Left ventricle myocardium superior (tissue), 1 donor: ENCODE results near the gene HTRA2. TPM values are rescaled to one million over a fixed set of nuclear protein-coding genes. Genes with fewer than 3 reads are reported as not detected.
A peak's percentile ranks its signal among the peaks of the same experiment; 100 is the strongest.
"Not testable (repeated sequence)": the region's sequence is repeated elsewhere in the genome, so short reads cannot be mapped to it uniquely, and the experiment has no call there.

Experiments
- ATAC-seq: fragments of 200-7000 bp; cut with Tn5 transposase; one replicate; pipeline ENCODE4 v1.9.1; 2020; ENCODE audit warnings: mild to moderate bottlenecking, moderate library complexity
- DNase-seq: peaks from one replicate; pipeline ENCODE4 v3.0.0-alpha.2; 2020
- intact Hi-C: fragments of 100-400 bp; cut with micrococcal nuclease; formaldehyde crosslinking; loops from one replicate; pipeline ENCODE4 v1.11.0; 2022
- total RNA-seq: library from RNA; stranded (reverse); fragmentation: NEBNext Ultra II Directional; extraction: Animal tissue kit (Norgen Biotek cat#: 25700); gene quantifications from one replicate; pipeline ENCODE4 v1.2.1, GENCODE V29; 2021
- donor health status: DM: no; HTN: yes; CAD: no; lungs with severe emphysema.

The HTRA2 gene
- total RNA-seq, 1 donor from 2014 or later, result 28.5 TPM

- peak; percentile 89 for ATAC-seq
- intact Hi-C loops, result no loop called here
Measured at GRCh38 chr2:74553892-74554819, 24.4 kb downstream of the HTRA2 start, which contains the start of the genes DOK1 and LOXL3. Gene DOK1, plus strand, starts transcription at chr2:74554720. Its CDS starts 35 bp downstream, at chr2:74554755. Gene LOXL3, minus strand, starts transcription at chr2:74553942. Its CDS starts 1,308 bp downstream, at chr2:74552634.

GRCh38 chr2:74554820-74555531 is 25.2 kb downstream of the HTRA2 start:
- intact Hi-C loops, result no loop called here
- ATAC-seq, result peak; percentile 39
- DNase-seq, result peak; percentile 61

More at GRCh38 chr2:74553892-74554819, 24.4 kb downstream of the HTRA2 start, which contains the start of the genes DOK1 and LOXL3:
- peak; percentile 94 for DNase-seq

- ATAC-seq (no peak), DNase-seq (peak; percentile 40)
- intact Hi-C loops, result no loop called here
Measured at GRCh38 chr2:74555610-74556103, 25.9 kb downstream of the HTRA2 start.

DNA sequence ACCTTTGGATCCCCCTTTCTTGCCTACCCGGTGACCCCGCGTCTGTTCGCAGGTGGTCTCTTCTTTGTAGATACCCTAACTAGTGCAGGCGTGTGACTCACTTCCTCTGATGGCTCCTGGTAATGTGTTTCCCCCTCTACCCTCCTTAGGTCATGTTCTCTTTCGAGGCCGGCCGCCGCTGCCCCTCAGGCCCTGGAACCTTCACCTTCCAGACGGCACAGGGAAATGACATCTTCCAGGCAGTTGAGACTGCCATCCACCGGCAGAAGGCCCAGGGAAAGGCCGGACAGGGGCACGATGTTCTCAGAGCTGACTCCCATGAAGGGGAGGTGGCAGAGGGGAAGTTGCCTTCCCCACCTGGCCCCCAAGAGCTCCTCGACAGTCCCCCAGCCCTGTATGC is 26.4 kb downstream of the HTRA2 start:
- no peak for ATAC-seq
- intact Hi-C loops, result no loop called here
- DNase-seq, result no peak

- intact Hi-C loops, result no loop called here
- DNase-seq (no peak), ATAC-seq (no peak)
Measured at GRCh38 chr2:74556831-74557370, 27.2 kb downstream of the HTRA2 start.

- DNase-seq, result no peak
- intact Hi-C loops, result no loop called here
- ATAC-seq, result no peak
Measured at GRCh38 chr2:74558284-74559230, 28.8 kb downstream of the HTRA2 start.

GRCh38 chr2:74559912-74560311 is 30.2 kb downstream of the HTRA2 start:
- ATAC-seq (no peak), DNase-seq (no peak)
- intact Hi-C loops, result no loop called here

DNA sequence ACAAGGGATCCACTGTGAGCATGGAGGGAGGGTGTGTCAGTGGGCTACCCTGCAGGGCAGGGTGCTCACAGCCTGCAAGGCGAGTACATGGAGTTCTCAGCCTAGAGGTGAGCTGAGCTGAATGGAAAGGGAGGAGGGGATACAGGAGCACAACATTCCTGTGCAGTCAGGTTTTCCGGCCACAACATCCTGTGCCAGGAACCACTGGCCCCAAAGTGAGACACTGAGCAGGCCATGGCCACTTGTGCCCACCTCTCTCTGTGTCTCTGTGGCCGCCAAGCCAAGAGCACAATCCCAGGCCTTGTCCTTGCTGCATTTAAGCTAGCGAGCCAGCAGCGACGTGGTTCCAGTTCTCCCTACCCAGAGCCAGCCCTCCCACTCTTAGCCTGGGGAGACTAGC is 30.9 kb downstream of the HTRA2 start:
- intact Hi-C loops, result no loop called here
- no peak for ATAC-seq
- DNase-seq, result no peak

DNA sequence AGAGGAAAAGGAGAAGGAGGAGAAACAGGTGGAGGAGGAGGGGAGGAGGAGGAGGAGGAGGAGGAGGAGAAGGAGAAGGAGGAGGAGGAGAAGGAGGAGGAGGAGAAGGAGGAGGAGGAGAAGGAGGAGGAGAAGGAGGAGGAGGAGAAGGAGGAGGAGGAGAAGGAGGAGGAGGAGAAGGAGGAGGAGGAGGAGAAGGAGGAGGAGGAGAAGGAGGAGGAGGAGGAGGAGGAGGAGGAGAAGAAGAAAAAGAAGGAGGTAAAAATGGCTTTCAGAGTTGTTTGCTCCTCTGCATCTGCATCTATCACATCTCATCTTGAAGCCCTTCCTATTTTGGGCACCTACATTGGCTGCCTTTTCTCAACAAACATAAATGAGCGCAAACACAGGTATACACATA is 31.3 kb downstream of the HTRA2 start:
- ATAC-seq, intact Hi-C loops, DNase-seq: not testable (repeated sequence)

DNA sequence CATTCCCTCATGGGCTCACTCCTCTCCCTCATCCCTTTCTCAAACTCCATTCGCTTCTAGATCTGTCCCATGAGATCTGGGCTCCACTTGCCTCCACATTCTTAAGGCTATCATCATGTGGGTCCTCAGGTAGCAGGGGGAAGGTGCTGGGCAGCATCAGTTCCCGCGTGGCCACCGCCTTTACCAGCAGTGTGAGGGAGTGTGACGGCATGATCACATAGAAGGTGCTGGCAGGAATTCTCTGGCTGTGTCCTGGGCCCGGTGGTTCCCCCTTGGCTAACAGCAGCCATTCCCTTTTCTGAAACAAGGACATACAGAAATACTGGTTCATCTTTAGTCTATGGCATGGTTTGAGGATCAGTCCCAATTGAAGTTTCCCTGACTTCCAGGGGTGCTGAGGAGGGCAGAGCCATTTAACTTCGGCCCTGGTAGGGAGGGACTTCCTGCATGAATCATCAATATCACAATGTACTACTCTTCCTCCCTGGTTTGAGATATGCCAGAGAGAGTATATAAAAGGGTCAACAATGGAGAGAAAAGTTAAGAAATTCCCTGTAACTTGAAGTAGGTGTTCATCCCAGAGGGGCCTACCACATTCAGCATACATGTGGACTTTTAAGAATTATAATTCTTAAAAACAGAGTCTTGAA is 32.5 kb downstream of the HTRA2 start:
- intact Hi-C loops, result no loop called here
- DNase-seq (no peak), ATAC-seq (no peak)

- no peak for ATAC-seq
- intact Hi-C loops, result no loop called here
- no peak for DNase-seq
Measured at GRCh38 chr2:74564222-74564621, 34.5 kb downstream of the HTRA2 start.

DNA sequence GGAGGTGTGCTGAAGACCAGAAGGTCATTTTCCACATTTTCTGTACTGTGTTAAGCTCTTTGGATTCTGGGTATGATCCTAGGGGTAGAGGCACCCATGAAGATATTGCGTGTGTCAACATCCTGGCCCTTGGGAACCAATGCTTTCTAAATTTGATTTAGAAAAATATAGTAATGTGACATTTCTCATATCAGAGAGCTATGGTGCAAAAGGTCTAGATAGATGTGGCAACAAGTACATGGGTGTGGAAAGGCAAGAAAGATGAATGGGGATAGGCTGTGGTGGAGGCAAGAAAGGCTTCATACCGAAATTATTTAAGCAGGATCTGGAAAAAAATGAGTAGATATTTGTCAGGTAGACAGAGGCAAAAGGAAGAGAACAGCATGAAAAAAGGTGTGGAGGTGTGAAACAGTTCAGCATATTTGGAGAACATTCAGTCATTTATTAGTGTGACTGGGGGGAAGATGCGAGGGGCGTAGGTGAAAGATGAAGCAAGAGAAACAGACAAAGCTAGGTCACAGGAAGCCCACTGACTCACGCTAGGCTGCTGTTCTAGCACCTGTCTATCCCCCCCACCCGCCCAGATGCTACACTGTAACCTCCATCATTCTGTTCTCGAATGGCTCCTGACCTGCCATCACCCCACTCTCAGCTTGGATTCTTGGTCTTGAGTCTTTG is 36.5 kb downstream of the HTRA2 start:
- DNase-seq, result no peak
- no peak for ATAC-seq
- intact Hi-C loops, result no loop called here

DNA sequence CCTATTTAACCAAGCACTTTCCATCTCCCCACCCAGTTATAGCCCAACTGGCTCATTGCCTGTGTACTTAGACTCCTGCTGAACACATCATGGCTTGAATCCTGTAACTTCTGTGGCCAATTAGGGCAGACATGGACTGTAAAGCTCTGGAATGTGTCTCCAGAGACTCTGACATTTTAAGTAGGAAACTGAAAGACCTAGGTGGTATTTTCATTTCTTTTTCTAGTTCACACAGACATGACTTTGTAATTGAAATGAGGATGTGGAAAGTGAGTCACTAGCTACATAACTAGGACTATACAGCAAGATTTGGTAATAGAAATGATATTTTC is 37.0 kb downstream of the HTRA2 start:
- intact Hi-C loops, result no loop called here
- no peak for DNase-seq
- ATAC-seq, result no peak

- DNase-seq, result no peak
- intact Hi-C loops, result no loop called here
- ATAC-seq, result no peak
Measured at GRCh38 chr2:74567881-74568280, 38.1 kb downstream of the HTRA2 start.

GRCh38 chr2:74569686-74570085 is 40.0 kb downstream of the HTRA2 start:
- DNase-seq (no peak), ATAC-seq (no peak)

GRCh38 chr2:74571058-74571457 is 41.3 kb downstream of the HTRA2 start:
- intact Hi-C loops, result no loop called here
- DNase-seq (no peak), ATAC-seq (no peak)

More at GRCh38 chr2:74569686-74570085, 40.0 kb downstream of the HTRA2 start:
- intact Hi-C loops, result no loop called here

DNA sequence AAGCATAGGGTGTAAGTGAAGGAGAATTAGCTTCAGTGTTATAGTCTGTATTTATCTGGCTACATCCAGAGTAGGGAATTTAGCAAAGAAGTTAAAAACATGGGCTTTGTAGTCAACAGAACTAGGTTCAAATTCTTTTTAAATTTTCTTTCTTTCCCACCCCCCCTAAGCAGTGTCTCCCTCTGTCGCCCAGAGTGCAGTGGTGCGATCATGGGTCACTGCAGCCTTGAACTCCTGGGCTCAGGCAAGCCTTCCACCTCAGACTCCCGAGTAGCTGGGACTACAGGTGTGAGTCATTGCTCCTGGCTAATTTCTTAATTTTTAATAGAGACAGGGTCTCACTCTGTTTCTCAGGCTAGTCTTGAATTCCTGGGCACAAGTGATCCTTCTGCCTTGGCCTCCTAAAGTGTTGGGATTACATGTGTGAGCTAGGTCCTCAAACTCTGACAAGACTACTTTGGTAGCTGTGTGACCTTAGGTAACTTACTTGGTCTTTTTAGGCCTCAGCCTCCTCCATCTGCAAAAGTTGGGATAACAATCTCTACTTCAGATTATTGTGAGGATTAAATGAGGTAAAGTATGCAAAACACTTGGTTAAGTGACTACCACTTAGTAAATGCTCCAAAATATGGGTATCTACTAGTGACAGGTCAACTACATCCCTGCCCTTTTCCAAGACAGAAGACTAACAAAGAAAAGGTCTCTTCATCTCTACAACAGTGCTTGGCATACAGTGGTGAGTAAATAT is 42.6 kb downstream of the HTRA2 start:
- DNase-seq (no peak), ATAC-seq (no peak)
- intact Hi-C loops, result no loop called here
